HAP-1 (cell line): ENCODE results near the gene HYDIN.
A peak's percentile ranks its signal among the peaks of the same experiment; 100 is the strongest.
"Not testable (repeated sequence)": the region's sequence is repeated elsewhere in the genome, so short reads cannot be mapped to it uniquely, and the experiment has no call there.

Experiments used
- DNase-seq, 2 experiments: peaks; one replicate each; pipeline ENCODE4 v3.0.0-alpha.2; 2016 to 2020; ENCODE audit warnings: low spot score in 2 of 2
- H3K27me3 ChIP-seq: fragments of 250-450 bp; sonication (Bioruptor Pico); 2 replicates; pipeline ENCODE4 v1.5.1; 2020; ENCODE audit warnings: low read depth, mild to moderate bottlenecking, moderate library complexity
- H3K36me3 ChIP-seq: fragments of 250-450 bp; sonication (Bioruptor Pico); replicated peaks from 2 replicates; pipeline ENCODE4 v1.5.1; 2020; ENCODE audit warnings: mild to moderate bottlenecking
- H3K4me1 ChIP-seq: fragments of 250-450 bp; sonication (Bioruptor Pico); 2 replicates; pipeline ENCODE4 v1.5.1; 2020; ENCODE audit warnings: mild to moderate bottlenecking
- H3K4me3 ChIP-seq: fragments of 250-450 bp; sonication (Bioruptor Pico); 2 replicates; pipeline ENCODE4 v1.5.1; 2020; ENCODE audit warnings: mild to moderate bottlenecking, moderate library complexity
- H3K9me3 ChIP-seq: fragments of 250-450 bp; sonication (Bioruptor Pico); 2 replicates; pipeline ENCODE4 v1.5.1; 2020; ENCODE audit warnings: mild to moderate bottlenecking, moderate library complexity
- in situ Hi-C: fragments of 300-500 bp; cut with MboI; formaldehyde crosslinking; loops from 3 replicates; pipeline ENCODE4 v1.14.3; 2020; ENCODE audit warnings: low sequenced_read_pairs, inconsistent platforms, mixed read lengths

HYDIN gene

DNA sequence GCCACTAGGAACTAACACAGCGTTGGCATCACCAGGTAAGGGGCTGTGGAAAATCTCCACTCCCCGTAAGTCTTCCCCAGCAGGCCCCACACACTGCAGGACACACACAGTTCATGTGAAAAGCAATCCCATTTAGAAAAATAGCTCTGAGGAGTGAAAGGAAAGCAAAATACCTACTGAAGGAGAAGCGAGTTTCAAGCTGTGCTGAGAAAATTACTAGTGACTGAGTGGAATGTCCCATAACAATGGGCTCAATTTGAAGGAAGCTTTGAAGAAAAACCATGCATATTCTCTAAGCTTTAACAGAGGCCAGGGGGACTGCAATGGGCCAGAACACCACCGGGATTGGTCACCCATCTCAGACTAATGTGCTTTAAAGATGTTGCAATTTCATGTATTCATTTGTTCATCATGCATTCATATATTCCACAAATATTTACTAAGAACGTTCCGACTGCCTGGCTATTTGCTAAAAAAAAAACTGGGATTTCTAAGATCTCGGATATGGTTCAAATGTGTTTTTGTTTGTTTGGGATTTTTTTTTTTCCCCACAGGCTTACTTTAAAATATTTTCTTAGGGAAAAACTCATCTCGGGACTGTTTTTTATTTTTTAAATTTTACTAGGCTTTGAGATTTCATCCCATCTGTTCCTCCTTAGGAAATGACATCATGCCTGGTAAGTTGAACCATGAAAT is 202.3 kb downstream of the HYDIN start:
- in situ Hi-C loops, H3K36me3 ChIP-seq, H3K27me3 ChIP-seq, H3K9me3 ChIP-seq, H3K4me1 ChIP-seq, H3K4me3 ChIP-seq: not testable (repeated sequence)
- DNase-seq, result peak in 1 of 2 experiments; percentile 56

DNA sequence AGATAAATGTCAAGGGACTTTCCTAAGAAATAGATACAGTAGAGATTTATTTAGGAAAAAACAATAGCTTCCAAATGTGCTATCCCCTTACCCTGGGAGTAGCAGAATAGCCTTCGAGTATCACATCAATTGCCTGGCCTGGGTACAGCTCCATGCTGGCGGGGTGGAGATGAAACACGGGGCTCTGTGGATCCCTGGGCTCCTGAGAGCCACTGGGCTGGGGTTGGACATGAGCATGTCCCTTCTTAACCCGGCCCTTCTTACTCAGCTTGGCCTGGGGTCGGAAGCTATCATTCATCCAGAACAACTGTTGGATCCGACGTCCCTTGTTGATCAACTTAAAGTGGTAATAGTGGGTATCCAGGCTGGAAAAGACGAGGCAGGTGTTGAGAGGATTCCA is 203.0 kb downstream of the HYDIN start:
- H3K36me3 ChIP-seq, H3K27me3 ChIP-seq, in situ Hi-C loops, DNase-seq, H3K4me3 ChIP-seq, H3K9me3 ChIP-seq, H3K4me1 ChIP-seq: not testable (repeated sequence)

- H3K4me1 ChIP-seq, DNase-seq, in situ Hi-C loops, H3K4me3 ChIP-seq, H3K36me3 ChIP-seq, H3K9me3 ChIP-seq, H3K27me3 ChIP-seq: not testable (repeated sequence)
Observed at GRCh38 chr16:71023851-71024439, 206.6 kb downstream of the HYDIN start.

DNA sequence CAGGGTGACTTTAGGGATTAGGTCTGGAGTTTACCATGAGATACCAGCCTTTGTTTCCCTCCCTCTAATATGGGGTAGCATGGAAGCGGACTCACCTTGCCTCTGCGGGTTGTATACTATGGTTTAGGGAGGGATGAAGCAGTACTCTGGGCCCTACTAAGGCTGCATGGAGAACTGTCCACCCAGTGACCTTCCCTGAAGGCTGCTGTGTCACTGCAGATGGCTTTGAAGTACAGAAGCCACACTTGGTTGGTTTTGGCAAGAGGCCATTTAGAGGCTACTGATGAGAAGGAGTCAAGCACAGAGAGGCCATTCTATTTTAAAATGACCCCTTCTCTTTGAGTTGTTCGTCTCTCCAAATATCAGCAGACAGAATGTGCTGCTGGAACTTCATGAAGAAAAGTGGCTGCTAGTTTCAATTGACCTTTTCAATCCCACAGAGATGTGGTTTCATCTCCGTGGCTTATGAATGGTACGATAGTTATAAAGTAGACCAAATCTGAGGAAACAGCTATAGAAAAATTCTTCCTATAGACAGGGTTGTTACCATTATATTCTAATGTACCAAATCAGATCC is 208.5 kb downstream of the HYDIN start:
- in situ Hi-C loops, H3K9me3 ChIP-seq: not testable (repeated sequence)

GRCh38 chr16:71019067-71019682 is 211.3 kb downstream of the HYDIN start:
- H3K4me3 ChIP-seq, in situ Hi-C loops, H3K27me3 ChIP-seq, H3K4me1 ChIP-seq, H3K36me3 ChIP-seq, H3K9me3 ChIP-seq: not testable (repeated sequence)
- DNase-seq, result peak; percentile 3 to 29

More for the DNA sequence above, 208.5 kb downstream of the HYDIN start:
- H3K4me1 ChIP-seq, H3K4me3 ChIP-seq, H3K27me3 ChIP-seq, H3K36me3 ChIP-seq, DNase-seq: not testable (repeated sequence)

DNA sequence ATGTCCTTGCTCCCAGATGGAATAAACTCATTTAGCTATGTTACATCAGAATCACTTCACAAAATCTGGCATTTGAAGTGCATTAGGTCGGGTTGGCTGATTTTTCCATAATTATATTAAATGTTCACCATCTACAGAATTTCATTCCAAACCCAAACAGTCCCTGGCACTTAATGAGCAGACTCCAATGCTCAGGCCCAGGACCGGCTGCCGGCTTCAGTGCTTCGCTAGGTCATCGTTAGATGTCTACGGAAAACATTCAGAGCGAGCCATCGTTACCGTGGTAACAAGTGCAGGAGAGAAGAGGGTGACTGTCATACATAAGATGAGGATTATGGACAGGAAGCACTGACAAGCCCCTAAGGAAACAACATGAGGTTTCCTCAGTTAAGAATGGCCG is 215.1 kb downstream of the HYDIN start:
- H3K36me3 ChIP-seq, in situ Hi-C loops: not testable (repeated sequence)

DNA sequence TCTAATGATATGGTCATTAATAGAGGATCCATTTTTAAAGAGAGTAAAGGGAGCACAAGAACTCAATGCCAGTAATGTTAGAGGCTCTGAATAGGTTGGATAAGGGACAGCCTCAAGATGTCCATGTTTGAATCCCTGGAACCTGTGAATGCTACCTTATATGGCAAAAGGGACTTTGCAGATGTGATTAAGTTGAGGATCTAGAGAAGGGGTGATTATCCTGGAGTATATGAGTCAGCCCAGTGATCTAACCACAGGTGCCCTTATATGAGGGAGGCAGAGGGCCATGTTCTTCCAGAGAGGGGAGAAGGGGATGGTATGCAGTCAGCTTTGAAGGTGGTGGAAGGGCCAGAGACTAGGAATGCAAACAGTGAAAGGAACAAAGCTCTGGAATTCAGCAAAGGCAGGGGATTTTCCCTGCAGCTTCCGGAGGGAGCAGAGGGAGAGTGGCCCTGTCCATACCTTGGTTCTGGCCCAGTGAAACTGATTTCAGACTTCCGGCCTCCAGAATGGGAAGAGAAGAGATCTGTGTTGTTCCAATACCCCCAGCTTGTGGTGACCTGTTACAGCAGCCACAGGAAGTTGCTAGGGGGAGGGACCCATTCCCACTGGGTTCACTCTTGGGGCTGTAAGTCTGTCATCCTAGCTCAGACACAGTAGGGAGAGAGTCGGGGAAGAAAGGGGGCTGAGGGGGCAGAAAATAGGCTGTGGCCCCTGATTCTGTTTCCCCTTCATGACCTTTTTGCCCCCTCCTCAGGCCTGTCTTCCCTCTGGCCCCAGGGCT is 220.9 kb downstream of the HYDIN start:
- not testable (repeated sequence) for DNase-seq, H3K9me3 ChIP-seq

More for the DNA sequence above, 215.1 kb downstream of the HYDIN start:
- DNase-seq, H3K4me1 ChIP-seq, H3K4me3 ChIP-seq, H3K9me3 ChIP-seq, H3K27me3 ChIP-seq: not testable (repeated sequence)

GRCh38 chr16:71006516-71006915 is 224.0 kb downstream of the HYDIN start:
- H3K9me3 ChIP-seq, in situ Hi-C loops, H3K27me3 ChIP-seq, H3K4me3 ChIP-seq, DNase-seq, H3K4me1 ChIP-seq, H3K36me3 ChIP-seq: not testable (repeated sequence)

More for the DNA sequence above, 220.9 kb downstream of the HYDIN start:
- H3K4me1 ChIP-seq, H3K4me3 ChIP-seq, in situ Hi-C loops, H3K27me3 ChIP-seq, H3K36me3 ChIP-seq: not testable (repeated sequence)

DNA sequence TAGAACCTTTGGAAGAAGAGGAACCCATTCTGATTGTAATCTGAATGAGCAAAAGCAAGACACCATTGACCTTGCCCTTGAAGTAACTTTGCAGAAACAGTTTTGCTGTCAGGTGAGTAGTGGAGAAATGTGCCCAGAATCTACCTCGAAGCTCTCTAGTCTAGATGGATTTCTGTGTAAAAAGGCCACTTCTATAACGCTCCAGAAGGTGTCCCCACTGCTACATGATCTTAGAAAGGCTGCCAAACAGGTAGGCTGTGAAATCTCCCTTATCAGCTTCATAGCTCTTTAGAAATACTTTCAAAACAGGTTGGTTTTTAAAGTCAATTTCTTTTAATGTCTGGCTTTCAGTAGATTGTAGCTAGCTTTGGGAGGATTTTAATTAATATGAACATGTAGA is 230.8 kb downstream of the HYDIN start:
- peak; percentile 2 to 21 for DNase-seq

GRCh38 chr16:70995799-70996198 is 234.7 kb downstream of the HYDIN start:
- H3K9me3 ChIP-seq, H3K36me3 ChIP-seq, DNase-seq, H3K4me3 ChIP-seq, H3K4me1 ChIP-seq, in situ Hi-C loops, H3K27me3 ChIP-seq: not testable (repeated sequence)

More for the DNA sequence above, 230.8 kb downstream of the HYDIN start:
- in situ Hi-C loops, H3K36me3 ChIP-seq, H3K4me3 ChIP-seq, H3K9me3 ChIP-seq, H3K27me3 ChIP-seq, H3K4me1 ChIP-seq: not testable (repeated sequence)

DNA sequence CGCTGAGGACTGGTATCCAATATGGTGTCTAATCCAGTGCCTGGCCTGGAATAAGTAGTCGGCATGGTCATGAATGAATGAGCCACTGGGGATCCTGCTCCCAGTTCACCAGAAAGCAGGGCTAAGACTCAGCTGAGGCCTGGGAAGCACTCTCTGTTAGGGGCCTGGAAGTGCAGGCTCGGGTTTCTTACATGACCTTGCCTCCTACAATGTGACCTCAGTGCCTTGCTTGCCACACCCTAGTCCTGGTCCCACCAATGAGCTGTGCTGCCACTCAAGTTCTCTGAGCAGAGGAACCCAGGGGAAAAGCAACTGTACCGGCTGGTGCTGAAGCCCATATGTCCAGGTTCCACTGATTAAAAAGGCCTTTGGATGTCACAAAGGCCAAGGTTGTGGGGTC is 238.0 kb downstream of the HYDIN start:
- H3K4me1 ChIP-seq, DNase-seq, H3K4me3 ChIP-seq, H3K27me3 ChIP-seq, H3K9me3 ChIP-seq, H3K36me3 ChIP-seq, in situ Hi-C loops: not testable (repeated sequence)

DNA sequence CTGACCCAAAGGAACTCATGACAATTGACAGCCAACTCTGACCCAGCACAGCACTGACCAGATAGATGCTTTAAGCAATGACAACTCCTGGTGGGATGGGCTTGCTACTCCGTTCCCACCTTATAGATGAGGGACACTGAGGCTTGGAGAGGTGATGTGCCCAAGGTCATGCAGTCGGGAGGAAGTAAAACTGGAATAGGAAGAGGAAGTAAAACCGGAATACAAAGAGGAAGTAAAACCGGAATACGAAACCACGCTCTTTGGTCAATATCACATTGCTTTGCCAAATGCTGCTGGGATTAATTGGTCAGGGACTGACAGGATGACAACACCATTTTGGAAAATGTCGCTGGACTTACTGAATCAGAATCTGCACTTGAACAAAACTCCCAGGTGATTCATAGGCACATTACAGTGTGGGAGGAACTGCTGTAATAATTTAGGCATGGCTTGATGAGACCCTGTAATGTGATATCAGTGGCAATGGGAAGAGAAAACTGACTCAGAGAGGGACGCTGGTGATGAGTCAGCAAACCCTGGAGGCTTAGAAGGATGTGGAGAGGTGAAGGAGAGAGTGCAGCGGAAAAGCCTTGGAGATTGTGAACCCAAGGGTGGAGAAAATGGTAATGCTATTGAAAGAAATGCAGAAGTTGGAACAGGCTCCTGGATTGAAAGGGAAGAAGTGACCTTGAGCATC is 243.4 kb downstream of the HYDIN start:
- in situ Hi-C loops, H3K4me3 ChIP-seq, H3K4me1 ChIP-seq, DNase-seq, H3K27me3 ChIP-seq, H3K9me3 ChIP-seq, H3K36me3 ChIP-seq: not testable (repeated sequence)

DNA sequence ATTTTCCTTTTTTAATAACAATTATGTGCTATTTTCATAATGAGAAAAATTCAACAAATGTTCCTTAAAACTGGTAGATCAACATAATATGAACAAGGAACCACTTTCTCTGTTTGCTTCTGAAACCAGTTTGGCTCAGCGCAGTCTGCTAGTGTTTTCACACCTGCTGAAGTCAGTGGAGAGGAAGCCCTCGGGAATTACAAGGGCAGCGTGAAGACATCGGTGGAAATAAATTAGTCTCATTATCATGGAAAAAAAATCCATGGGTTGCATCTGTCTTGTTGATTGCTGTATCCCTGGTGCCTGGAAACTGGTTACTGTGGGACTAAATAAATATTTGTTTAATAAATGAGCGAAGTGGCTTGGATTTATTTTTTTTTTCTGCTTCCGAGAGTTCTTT is 245.8 kb downstream of the HYDIN start:
- H3K4me1 ChIP-seq, H3K27me3 ChIP-seq, DNase-seq, H3K36me3 ChIP-seq, H3K9me3 ChIP-seq, in situ Hi-C loops, H3K4me3 ChIP-seq: not testable (repeated sequence)
